Superior temporal gyrus (tissue), 1 donor: ENCODE data around the gene GJD3.
A peak's percentile ranks its signal among the peaks of the same experiment; 100 is the strongest.

Experiments used
- DNase-seq: peaks from one replicate; pipeline ENCODE4 v3.0.0-alpha.2; 2016; ENCODE audit errors: extremely low spot score

GJD3 gene

DNA sequence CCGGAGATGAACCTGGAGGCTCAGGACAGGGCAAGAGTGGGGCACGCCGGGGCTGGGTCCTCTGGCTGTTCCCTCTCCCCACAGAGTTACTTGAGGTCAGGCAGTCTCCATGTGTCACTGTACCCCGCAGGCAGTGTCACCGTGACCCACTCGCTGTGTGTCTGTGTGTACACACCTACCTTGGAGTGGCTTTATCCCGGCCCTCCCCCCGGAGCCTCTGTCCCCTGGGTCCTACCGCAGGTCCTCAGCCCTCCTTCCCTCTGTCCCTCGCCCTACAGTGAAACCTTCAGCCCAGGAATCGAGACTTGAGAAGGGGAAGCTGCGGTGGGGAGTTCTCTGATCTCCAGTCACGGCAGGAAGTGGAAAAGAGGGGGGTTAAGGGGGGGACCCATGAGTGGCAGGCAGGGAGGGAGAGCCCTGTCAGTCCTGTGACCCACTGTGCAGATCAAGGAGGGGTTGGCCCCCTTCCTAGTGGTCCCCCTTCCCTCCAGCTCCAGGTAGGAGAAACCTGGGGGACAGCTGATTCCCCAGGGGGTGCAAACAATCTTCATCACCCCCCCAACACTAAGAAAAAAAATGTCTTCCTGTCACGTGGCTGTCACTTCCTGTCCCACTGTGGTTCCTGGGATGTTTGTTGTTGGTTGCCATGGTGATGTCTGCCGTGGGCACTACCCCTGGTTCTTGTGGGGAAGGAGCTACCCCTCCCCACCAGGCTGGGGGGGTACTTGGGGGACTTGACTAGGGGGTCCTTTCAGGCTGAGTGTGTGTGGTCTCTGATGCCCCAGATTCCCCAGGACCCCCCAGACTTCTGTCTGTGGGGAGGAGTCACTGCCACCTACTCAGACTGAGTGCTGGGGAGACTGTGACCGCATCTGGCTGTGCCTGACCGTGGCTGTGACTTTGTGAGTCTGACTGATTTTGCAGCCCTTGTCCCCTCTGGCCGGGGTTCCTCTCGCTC, 41.9 kb downstream of the GJD3 start:
- no peak for DNase-seq

DNA sequence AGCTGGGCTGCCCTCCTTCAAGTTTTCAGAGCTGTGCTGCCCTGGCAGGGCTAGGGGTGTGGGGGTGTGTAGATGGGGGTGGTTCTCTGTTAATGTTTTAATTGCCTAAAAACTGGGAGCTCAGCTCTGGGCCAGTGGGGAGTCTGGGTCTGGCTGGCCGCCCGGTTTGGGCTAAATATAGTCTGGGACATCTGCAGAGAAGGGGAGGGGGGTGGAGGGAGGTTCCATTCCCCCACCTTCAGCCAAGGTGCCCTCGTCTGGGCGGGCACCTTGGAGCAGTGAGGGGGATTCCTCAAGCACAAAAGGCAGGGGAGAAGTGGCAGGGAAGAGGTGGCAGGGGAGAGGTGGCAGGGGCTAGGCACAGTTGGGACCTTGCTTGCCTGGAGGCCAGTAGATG, 42.6 kb downstream of the GJD3 start:
- DNase-seq, result no peak

DNA sequence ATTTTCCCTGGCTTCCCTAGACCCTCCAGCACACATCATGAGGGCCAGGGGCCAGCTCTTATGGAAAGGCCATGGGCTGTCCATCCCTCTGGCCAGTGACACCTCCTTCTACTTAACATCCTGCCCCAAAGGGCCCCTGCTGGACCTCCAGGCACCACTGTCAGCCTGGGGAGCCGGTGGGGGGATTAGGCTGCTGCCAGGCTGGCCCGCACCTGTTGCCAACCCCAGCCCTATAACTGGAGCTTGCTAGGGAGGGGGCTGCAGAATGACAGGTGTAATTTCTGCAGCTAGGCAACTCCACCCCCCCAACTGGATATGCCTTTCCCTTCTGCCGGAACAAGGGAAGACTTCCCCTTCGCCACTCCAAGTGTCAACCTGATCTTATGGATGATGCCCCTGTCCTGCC, 43.0 kb downstream of the GJD3 start:
- no peak for DNase-seq

DNA sequence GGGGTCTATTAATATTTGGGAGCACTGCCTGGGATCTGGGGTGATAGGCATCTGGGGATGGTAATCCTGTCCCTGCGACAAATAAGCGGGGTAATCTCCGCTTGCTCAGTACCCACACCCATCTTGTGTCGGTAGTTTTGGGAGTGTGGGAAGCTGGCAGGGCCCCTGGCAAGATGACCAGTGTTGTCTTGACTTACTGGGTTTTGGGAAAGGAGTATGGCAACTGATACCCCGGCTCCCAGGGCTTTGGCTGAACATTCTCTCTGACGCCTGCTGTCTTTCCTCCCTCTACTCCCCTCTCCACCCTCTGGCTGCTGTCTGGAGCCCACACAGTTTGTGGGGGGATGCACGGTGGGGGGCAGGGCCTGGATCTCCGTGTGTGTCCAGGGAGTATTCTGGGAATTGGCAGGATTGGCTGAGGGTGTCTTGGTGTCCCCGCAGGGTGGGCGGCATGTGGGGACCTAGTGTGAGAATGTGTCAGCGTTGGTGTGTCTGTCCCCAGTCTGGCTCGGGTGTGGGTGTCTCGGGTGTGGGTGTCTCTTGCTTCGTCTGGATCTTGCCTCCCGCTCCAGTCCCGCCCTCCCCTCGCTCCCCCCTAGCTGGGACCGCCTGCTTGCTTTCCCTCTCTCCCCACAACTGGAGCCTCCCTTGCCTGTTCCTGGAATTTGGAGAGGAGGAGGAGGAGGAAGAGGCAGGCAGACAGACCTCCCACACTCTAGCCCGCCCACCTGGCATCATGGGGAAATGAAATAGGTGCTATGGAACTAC, 43.6 kb downstream of the GJD3 start:
- no peak for DNase-seq

DNA sequence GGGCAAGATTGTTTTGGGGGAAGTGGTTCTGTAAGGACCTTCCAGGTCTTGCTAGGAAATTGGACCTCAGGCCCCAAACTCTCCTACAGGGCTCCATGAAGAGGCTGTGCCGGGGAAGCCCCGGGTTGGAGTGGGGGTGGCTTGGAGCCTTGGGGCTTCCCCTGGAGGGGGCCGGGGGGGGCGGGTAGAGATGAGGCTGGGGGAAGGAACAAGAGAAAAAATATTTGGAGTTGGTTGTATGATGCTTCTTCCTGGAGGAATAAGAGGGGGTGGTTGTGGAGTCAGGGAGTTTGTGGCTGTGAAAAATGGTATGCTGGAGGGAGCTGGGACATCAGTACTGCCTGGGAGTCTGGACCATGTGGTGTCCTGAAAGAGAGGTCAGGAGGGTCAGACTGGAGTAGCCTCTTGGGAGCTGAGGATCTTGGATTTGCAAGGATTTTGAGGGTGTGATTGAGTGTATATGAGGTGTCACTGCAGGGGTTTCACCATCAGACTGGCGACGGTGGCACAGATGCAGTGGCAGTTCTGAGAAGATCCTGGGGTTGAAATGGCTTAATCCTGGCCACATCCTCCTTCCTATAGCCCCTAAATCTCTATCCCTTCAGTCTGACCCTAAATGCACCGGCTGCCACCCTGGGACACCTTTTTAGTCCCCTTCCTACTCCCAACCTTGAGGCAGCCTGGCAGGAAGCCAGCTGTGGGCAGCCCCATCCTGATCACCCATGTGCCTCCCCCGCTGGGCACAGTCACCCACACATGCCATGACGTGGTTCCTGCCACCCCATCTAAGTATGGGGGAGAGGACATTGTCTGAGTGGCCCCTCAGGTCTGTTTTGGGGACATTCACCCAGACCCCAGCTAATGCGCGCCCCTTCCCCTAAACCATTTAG, 44.6 kb downstream of the GJD3 start:
- no peak for DNase-seq

DNA sequence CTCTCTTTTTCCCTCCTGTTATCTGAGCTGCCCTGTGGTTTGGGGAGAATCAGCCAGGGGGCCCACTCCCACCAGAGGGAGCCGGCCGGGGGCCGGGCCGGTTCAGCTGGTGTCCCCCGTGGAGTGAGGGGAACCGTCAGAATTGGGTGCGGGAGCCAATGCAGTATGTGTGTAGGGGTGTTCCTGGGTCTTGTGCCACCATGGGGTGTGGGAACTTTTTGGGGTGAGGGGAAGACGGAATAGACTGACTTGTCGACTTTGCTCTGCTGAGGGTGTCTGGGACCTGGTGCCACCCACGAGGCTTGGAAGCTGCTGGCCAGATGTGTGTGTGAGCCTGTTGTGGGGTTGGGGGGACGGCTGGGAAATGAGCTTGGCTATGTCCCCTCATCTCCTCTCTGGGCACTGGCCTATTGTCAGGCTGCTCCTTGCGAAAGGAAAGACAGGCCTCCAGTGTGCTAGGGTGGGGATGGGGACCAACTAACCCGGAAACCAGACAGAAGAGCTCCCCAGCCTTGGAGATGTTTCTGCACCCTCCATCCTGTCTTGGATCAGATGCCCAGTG, 45.6 kb downstream of the GJD3 start:
- DNase-seq, result no peak

DNA sequence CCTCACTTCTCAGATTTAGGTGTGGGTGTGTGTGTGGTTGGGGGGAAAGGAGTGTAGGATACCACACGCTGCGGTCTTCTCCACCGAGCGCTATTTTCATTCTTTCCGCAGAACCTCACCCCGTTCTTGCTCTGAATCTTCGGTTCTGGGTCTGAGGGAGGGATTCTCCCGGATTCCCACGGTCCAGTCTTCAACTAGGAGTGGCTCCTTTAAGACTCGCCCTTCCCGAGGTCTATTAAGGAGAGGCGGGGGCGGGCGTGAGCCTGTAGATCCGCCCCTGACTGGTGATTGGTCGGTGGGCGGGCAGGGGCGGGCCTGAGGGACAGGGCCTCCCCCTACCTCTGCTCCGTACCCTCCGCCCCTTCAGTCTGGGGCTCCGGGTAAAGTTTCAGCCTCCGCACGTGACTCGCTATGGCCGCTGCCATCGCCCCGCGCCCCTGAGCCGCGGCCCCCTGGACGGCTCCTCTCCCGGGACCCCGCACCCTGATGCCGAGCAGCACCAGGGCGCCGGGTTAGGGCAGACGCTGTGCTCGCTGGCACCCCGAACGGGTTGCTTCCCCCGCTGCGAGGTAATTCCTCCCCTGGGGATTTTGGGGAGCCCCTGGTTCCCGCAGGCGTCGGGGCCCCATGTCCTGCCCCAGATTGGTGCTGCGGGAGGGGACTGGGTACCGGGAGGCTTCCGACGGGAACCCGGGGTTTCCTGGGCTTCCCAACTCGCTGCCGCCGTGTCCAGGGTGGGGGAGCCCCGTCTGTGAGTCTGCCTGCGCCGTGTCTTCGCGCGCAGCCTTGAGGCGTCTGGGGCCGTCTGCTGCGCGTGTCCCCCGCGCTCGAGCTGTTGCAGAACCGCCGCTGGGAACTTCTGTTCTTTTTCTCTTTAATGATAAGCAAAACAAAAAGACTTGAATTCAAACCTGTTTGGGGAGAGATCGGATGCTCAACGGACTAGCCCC, 46.4 kb downstream of the GJD3 start:
- peak; percentile 88 for DNase-seq

DNA sequence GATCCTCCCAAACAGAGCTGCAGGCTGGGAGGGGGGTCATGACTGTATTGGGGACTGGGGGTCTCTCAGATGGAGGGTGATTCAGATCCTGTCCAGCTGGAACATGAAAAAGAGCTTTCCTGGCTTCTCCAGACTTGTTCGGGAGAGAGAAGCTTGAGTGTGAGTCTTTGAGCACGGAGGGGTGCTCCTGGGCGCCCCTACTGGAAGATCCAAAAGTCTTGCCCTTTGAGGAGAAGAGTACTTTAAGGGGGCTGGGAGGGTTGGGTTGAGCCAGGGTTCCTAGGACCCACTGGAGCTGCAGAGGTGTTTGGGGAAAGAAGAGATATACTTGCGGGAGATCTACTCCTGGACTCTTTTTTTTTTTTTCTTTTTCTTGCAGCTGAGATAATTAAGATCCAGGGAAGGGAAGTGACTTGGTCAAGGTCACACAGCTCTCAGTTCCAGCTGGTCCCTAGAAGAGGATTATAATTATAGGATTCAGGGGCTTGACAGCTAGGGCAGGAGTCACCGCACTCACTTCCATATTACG, 47.1 kb downstream of the GJD3 start:
- peak; percentile 27 for DNase-seq

DNA sequence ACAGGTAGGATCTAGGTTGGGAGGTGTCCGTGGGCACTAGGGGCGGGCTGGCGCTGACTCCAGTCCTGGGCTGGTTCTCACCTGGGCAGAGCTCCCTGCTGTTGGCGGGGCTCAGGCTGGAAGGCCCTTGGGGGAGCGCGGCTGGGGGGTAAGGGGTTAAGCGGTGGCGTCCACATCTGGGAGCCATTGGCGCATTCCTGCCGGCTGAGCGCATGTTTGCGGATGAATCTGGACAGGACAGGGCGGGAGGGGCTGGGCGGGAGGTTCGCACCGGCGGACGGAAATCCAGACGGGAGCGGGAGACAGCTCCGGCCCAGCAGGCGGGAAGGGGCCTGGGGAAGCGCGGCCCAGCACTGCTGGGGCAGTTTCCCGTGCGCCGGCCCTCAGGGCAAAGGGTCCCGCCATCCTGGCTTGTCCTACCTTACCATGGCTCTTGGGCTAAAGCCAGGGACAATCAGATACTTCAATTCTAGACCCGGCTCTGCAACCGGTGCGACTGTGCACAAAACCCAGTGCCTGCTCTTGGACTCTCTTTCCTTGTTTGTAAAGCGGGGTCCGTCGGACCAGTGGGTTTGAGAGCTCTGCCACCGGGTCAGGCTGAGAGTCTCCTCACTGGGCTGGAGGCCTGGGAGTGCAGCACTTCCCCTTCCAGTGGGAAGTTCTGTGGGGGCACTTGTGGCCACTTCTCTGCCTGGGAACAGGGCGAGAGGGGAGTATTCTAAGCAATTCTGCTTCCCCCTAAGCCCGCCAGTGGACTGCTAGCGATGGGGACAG, 47.8 kb downstream of the GJD3 start:
- DNase-seq, result no peak

DNA sequence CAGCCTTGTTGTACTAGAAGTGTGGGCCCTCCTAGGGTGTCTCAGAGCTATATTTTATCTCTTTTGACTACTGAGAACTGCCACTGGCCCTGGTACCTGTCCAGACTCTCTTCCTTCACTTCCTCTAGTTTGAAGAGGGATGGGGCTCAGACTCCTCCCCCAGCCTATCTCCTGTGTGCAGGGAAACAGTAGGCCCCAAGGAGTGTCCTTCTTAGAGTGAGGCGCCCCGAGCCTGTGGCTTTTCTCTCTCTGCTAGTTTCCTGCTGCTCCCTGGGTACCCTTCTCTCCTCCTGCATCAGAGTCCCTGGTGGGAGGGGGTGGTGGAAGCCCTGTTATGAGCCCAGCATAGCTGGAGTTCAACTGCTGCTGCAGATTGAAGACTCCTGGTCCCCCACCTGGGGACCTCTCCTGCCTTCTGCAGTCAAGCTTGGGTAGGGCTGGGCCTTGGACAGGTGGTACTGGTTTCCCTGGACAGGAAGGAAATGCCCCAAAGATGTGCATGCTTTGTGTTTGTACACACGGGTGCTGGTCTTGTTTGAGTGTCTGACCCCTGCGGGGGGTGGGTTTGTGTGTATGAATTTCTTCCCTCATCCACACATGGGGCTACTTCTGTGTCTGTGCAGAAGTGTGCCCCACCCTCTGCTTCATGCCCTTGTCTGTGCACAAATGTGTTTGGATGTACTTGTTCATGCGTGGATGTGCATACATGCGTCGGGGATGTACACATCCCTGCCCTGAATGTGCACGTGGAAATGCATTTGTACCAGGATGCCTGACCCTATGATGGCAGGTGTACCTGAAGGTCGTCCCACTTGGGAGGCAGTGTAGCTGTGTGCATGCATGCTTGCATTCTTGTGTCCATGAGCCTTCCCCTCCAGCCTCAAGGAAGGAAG, 48.6 kb downstream of the GJD3 start:
- no peak for DNase-seq

DNA sequence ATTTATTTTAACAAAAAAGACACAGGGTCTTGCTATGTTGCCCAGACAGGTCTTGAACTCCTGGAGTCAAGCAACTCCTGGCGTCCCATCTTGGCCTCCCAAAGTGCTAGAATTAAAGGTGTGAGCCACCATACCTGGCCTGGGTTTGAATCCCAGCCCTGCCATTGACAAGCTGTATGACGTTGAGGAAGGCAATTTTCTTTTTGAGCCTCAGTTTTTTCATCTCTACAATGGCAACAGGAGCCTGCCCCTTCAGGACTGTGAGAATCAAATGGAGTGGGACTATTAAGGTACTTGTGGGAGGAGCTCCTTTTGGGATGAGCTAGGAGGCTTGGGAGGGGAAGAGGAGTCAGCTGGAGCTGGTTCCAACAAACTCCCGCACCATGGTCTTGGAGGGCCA, 49.3 kb downstream of the GJD3 start:
- no peak for DNase-seq

DNA sequence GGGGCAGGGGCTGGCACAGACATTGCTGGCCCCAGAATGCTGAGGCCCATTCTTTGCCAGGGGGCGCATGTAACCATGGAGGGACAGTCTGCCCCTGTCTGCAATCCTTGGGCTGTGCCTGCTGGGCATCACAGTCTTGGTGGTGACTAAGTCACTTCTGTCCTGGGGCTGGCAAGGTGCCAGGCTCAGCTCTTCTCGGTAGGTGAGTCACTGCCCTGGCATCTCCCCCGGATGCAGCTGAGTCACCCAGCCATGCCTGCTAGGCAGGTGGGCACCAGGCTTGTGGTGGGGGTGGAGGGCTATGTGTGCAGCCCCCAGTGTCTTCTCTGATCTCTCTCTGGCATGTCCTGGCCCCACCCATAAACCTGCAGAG, 50.0 kb downstream of the GJD3 start:
- no peak for DNase-seq

DNA sequence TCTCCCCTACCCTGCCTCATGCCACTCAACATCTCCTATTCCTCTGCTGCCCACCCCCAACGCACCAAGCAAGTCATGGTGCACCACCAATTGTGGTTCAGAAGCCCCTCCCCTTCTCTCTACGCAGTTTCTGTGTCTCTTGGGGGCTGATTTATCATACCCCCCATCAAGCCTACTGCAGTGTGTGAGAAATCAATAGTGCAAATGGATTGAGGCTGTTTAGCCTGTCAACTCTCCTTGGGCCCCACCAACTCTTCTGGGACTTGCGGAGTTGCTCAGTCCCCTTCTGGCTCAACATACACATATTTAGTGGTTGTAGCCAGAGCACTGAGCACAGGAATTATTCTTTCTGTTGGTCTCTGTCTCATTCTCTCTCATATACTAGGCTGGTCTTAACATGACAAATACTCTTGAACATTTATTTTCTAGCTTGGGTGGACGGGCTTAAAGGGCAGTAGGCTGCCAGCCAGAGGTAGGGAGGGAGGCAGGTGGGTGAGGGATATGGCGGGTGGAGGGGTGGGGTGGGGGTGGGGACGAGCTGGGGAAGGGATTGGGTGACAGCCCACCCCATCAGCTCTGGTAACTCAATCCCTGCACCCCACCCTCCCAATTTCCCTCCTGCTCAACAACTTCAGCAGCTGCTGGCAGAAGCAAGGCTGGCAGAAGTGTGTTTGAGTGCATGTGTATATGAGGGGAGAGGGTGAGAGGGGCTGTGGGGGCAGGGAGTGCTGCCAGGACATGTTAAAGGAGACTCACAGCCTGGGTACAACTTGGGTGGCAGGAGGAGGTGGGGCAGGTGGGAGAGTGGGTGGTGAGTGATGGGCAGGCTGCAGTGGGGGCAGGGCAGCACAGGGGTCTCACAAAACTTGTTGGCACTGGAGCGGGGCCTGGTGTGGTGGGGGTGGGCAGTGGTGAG, 50.6 kb downstream of the GJD3 start:
- DNase-seq, result no peak
